ENCODE results near the gene N4BP2L2. TPM values are rescaled to one million over a fixed set of nuclear protein-coding genes. Genes with fewer than 3 reads are reported as not detected.
A peak's percentile ranks its signal among the peaks of the same experiment; 100 is the strongest.

N4BP2L2 gene
- total RNA-seq, 1 experiment from 2014 or later, result 128 TPM

GRCh38 chr13:32409561-32410421 is 128.8 kb downstream of the N4BP2L2 start:
- peaks cover 21% of the 10 kb centered on the region for H3K4me1 Mint-ChIP-seq (ENCODE audit: low read depth, unreplicated experiment)
- H3K4me1 ChIP-seq, result 0 out of 2 replicates have a peak, but pooled peaks cover 3% of the 10 kb centered on the region
- intact Hi-C loops (cut with micrococcal nuclease; ENCODE audit: unreplicated experiment), result no loop called here
- TF ChIP-seq CTCF (IDR thresholded peaks at IDR 0.05; ENCODE audit: insufficient read depth in 1 of 2, low read depth in 1 of 2, low read length in 1 of 2, severe bottlenecking in 1 of 2, unreplicated experiment in 1 of 2), result no peak
- H3K9me3 Mint-ChIP-seq (ENCODE audit: unreplicated experiment), result no peaks in the 10 kb centered on the region
- no peak overlapping the region for H3K4me3 ChIP-seq (ENCODE audit: low read depth, low read length)
- H3K36me3 Mint-ChIP-seq (ENCODE audit: insufficient read depth, unreplicated experiment), result no peaks in the 10 kb centered on the region
- POLR2A ChIA-PET, result no interaction called here
- H3K27me3 Mint-ChIP-seq (ENCODE audit: insufficient read depth, unreplicated experiment), result no peaks in the 10 kb centered on the region
- no peaks in the 10 kb centered on the region for H3K27me3 ChIP-seq (replicated peaks; ENCODE audit: control insufficient read depth, insufficient read depth, low read length)
- CTCF ChIA-PET, result no interaction called here
- BruUV-seq (replicated peaks), result no TSS peak
- no peaks in the 10 kb centered on the region for H3K9me3 ChIP-seq
- peak overlapping the region; percentile 12 for H3K27ac Mint-ChIP-seq (ENCODE audit: unreplicated experiment)
- H3K4me3 Mint-ChIP-seq (ENCODE audit: unreplicated experiment), result no peak overlapping the region
- H3K36me3 ChIP-seq (ENCODE audit: control insufficient read depth, insufficient read depth, low read length), result no peaks in the 10 kb centered on the region
- no peak for DNase-seq

- Histone ChIP-seq H3K4me3 (ENCODE audit: low read depth, low read length) (no peak overlapping the region), H3K9me3 (no peaks in the 10 kb centered on the region), H3K4me1 (0 out of 2 replicates have a peak, but pooled peaks cover 3% of the 10 kb centered on the region), H3K36me3 (ENCODE audit: control insufficient read depth, insufficient read depth, low read length) (no peaks in the 10 kb centered on the region), H3K27me3 (replicated peaks; ENCODE audit: control insufficient read depth, insufficient read depth, low read length) (no peaks in the 10 kb centered on the region)
- intact Hi-C loops (cut with micrococcal nuclease; ENCODE audit: unreplicated experiment), result no loop called here
- Mint-ChIP-seq H3K4me1 (ENCODE audit: low read depth, unreplicated experiment) (peaks cover 21% of the 10 kb centered on the region), H3K27me3 (ENCODE audit: insufficient read depth, unreplicated experiment) (no peaks in the 10 kb centered on the region), H3K27ac (ENCODE audit: unreplicated experiment) (no peak overlapping the region), H3K36me3 (ENCODE audit: insufficient read depth, unreplicated experiment) (no peaks in the 10 kb centered on the region), H3K9me3 (ENCODE audit: unreplicated experiment) (no peaks in the 10 kb centered on the region), H3K4me3 (ENCODE audit: unreplicated experiment) (no peak overlapping the region)
- no TSS peak for BruUV-seq (replicated peaks)
- DNase-seq, result no peak
- CTCF ChIA-PET, result no interaction called here
- POLR2A ChIA-PET, result no interaction called here
- no peak for TF ChIP-seq CTCF (IDR thresholded peaks at IDR 0.05; ENCODE audit: insufficient read depth in 1 of 2, low read depth in 1 of 2, low read length in 1 of 2, severe bottlenecking in 1 of 2, unreplicated experiment in 1 of 2)
Measured at GRCh38 chr13:32409001-32409313, 129.6 kb downstream of the N4BP2L2 start.

- ChIA-PET CTCF (no interaction called here), POLR2A (no interaction called here)
- Histone ChIP-seq H3K9me3 (no peaks in the 10 kb centered on the region), H3K36me3 (ENCODE audit: control insufficient read depth, insufficient read depth, low read length) (no peaks in the 10 kb centered on the region), H3K27me3 (replicated peaks; ENCODE audit: control insufficient read depth, insufficient read depth, low read length) (no peaks in the 10 kb centered on the region), H3K4me1 (0 out of 2 replicates have a peak, but pooled peaks cover 3% of the 10 kb centered on the region), H3K4me3 (ENCODE audit: low read depth, low read length) (no peak overlapping the region)
- no peak for TF ChIP-seq CTCF (IDR thresholded peaks at IDR 0.05; ENCODE audit: insufficient read depth in 1 of 2, low read depth in 1 of 2, low read length in 1 of 2, severe bottlenecking in 1 of 2, unreplicated experiment in 1 of 2)
- Mint-ChIP-seq H3K27me3 (ENCODE audit: insufficient read depth, unreplicated experiment) (no peaks in the 10 kb centered on the region), H3K9me3 (ENCODE audit: unreplicated experiment) (no peaks in the 10 kb centered on the region), H3K27ac (ENCODE audit: unreplicated experiment) (no peak overlapping the region), H3K4me1 (ENCODE audit: low read depth, unreplicated experiment) (peaks cover 21% of the 10 kb centered on the region), H3K4me3 (ENCODE audit: unreplicated experiment) (no peak overlapping the region), H3K36me3 (ENCODE audit: insufficient read depth, unreplicated experiment) (no peaks in the 10 kb centered on the region)
- no peak for DNase-seq
- BruUV-seq (replicated peaks), result no TSS peak
- intact Hi-C loops (cut with micrococcal nuclease; ENCODE audit: unreplicated experiment), result no loop called here
Measured at GRCh38 chr13:32408296-32409000, 130.1 kb downstream of the N4BP2L2 start.

Data from Caco-2 (cell line).